HT1080 (cell line): ENCODE data around the gene C2CD2L. TPM values are rescaled to one million over a fixed set of nuclear protein-coding genes. Genes with fewer than 3 reads are reported as not detected.
A peak's percentile ranks its signal among the peaks of the same experiment; 100 is the strongest.
"Not testable (repeated sequence)": the region's sequence is repeated elsewhere in the genome, so short reads cannot be mapped to it uniquely, and the experiment has no call there.

Experiments
- DNase-seq: peaks from one replicate; pipeline ENCODE4 v3.0.0-alpha.2; 2015; ENCODE audit warnings: low read depth
- total RNA-seq: library from RNA; depleted of rRNA; stranded (reverse); fragments of >200 nt; shearing (Covaris generic); gene quantifications from 2 replicates; pipeline ENCODE4 v1.2.3, GENCODE V29; 2014

The C2CD2L gene
- total RNA-seq, 1 experiment from 2014 or later, result 17.2 TPM

DNA sequence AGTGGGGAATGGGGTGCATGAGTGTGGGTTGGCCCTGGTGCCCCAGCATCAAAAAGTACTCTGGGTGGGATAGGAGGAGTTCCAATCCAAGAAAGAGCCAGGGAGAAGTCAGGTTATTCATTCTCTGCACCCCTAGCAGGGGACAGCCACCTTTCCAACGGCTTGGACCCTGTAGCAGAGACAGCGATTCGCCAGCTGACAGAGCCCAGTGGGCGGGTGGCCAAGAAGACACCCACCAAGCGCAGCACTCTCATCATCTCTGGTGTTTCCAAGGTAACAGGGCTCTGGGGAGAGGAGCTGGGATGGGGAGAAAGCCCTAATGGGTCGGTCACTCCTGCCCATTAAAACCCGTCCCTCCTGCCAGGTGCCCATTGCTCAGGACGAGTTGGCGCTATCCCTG is 6.6 kb downstream of the C2CD2L start:
- DNase-seq, result no peak

- no peak for DNase-seq
Measured at GRCh38 chr11:119114351-119114750, 7.2 kb downstream of the C2CD2L start.

DNA sequence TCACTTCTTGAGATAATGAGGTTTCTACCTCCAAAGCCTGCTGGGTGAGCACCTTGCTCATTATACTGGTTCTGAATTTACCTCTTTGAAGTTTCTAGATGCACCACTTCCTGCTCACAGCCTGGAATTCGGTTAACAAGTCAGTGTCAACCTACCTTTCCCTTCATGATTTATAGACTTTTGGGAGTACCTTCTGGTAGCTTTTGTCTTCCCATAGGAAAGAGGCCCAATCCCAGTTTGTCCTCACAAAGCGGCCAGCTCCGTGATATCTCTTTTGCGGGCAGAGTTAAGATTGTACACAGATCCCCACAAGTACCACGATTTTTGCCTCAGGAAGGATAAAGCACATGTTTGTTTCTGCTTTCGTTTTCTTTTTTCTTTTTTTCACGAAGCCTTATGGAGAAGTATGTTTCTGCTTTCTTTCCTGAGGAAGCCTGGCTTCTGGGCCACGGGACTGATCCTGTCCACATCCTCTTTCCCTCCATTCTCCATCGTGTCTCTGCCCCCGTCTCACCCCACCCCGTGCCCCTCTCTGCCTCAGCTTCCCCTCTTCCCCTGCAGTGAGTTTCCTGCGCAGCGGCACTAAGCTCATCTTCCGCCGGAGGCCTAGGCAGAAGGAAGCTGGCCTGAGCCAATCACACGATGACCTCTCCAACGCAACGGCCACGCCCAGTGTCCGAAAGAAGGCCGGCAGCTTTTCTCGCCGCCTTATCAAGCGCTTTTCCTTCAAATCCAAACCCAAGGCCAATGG is 8.5 kb downstream of the C2CD2L start:
- no peak for DNase-seq

- no peak for DNase-seq
Measured at GRCh38 chr11:119116235-119116594, 9.1 kb downstream of the C2CD2L start.

DNA sequence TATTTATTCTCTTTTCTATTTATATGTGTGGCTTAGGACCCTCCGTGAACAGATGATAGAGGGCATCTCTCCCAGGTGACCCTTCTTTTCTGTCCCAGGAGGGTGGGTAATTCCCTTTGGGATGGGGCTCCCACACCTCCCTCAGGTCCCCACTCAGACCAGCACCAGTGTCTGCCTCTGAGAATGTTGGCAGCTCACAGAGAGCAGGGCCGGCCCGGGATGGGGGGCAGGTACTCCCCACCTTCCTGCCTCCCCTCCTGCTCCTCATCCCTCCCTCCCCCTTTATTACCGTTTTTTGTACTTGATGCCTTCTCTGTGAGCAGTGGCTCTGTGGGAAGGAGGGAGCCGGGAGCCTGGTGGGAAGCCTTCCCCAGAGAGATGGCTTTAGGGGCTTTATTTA is 9.5 kb downstream of the C2CD2L start:
- DNase-seq, result no peak

GRCh38 chr11:119117004-119117706 is 10.0 kb downstream of the C2CD2L start:
- no peak for DNase-seq

DNA sequence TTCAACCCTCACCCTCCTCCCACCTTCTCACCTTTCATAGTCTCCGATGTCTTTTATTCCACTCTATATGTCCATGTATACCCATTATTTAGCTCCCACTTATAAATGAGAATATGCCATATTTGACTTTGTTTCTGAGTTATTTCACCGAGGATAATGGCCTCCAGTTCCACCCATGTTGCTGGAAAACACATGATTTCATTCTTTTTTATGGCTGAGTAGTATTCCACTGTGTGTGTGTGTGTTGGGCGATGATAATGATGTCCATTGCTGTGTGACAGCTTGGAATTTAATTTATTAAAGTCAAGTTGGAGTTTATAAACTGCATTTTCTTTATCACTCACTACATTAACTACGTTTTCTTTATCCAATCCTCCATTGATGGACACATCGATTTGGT is 11.1 kb downstream of the C2CD2L start:
- DNase-seq, result no peak

GRCh38 chr11:119118946-119119345 is 11.8 kb downstream of the C2CD2L start:
- DNase-seq, result no peak

DNA sequence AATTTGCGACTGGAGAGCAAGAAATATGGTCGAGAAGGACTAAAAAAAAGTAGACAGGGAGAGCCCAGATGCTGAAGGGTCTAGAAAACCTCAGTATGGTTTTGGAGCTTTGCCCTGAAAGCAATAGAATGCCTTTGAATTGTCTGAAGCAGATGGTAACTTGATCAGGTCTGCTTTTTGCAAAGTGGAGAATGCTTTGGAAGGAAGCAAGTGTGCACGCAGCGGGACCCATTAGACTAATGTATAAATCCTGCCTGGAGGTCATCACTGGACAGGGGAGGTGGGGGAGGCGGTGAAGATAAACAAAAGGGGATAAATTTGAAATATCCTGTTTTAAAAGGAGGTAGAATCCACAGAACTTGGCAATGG is 13.5 kb downstream of the C2CD2L start:
- peak; percentile 39 for DNase-seq

- DNase-seq, result peak; percentile 99
Measured at GRCh38 chr11:119121008-119121810, 14.1 kb downstream of the C2CD2L start, which contains the start of gene HINFP. Gene HINFP, plus strand, starts transcription at chr11:119121580. Its CDS starts 5,365 bp downstream, at chr11:119126945.

DNA sequence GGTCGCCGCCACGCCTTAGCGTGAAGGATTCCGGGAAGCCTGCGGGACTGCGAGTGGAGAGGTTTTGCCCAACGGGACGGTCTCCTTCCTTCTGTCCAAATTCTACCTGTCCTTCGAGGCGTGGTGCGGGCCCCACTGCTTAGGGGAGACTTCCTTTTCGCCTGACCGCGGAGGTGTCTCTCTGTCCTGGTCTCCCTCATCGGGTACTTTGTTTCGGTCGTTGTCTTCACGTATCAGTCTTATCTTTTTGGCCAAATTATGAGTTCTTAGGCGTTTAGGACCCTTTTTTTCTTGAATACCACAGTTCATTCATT is 14.6 kb downstream of the C2CD2L start:
- DNase-seq, result no peak

DNA sequence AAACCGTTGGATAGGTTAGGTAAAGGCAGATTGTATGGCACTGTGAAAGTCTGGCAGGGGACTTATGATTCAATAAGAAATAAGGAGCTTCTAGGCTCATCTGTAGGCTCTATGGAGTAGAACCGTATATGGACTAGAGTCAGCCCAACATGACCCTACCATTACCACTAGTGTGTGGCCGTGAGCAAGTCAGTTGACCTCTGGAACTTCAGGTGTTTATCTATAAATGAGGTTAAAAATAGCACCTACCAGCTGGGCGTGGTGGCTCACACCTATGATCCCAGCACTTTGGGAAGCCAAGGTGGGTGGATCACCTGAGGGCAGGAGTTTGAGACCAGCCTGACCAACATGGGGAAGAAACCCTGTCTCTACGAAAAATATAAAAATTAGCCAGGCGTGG is 18.7 kb downstream of the C2CD2L start:
- DNase-seq, result no peak

DNA sequence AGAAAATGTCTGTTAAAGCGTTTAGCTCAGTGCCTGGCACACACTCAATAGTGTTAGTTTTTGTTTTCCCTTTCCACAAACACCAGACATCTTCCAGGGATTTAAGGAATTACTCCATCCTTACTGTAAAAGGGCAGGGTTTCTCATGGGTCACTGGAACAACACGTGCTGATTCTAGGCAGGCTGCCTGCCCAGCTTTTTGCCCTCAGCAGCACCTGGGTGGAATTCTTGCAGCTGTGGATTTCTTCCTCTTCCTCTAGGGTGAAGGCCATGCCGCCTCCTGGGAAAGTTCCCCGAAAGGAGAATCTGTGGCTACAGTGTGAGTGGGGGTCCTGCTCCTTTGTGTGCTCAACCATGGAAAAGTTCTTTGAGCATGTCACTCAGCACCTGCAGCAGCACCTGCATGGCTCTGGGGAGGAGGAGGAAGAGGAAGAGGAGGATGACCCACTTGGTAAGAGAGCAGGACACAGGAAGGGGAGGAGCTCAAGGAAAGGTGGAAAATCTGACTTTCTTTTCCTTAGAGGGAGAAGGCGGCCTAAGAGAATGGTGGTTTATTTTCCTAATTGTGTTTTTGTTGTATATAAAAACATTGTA is 19.6 kb downstream of the C2CD2L start:
- no peak for DNase-seq

DNA sequence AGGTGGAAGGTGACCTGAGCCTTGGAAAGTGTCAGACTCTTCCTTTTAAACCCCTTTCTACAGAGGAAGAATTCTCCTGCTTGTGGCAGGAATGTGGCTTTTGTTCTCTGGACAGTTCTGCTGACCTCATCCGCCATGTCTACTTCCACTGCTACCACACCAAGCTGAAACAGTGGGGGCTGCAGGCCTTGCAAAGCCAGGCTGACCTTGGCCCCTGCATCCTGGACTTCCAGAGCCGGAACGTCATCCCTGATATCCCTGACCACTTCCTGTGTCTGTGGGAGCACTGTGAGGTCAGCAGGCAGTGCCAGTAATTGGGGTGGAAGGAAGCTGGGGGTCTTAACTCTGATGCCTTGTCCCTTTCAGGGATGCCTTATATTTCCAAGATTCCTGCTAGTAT is 23.5 kb downstream of the C2CD2L start:
- peak; percentile 19 for DNase-seq

DNA sequence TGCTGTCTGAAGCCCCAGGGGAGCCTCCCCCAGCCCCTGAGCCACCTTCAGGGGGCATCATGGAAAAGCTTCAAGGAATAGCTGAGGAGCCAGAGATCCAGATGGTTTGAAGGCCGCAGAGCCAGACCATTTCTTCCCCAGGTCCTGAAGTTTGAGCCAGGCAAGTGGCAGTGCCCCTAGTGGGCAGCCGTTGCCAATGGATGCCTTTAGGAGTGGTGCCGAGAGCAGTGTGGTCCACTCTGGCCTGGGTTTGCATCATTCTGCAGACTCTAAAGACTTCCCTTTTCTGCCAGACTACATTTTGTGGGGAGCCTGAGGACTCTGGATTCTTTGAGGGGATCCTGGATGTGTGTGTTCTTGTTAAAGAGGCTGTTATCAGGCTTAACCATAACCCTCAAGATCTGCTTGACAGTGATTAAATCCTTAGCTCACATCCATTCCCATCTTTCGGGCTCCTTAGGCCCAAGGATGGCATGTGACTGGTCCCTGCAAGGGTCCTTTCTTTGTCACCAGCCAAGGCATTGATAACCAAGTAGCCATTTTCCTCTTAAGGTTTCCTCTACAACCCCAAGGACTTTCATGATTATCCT is 27.3 kb downstream of the C2CD2L start:
- DNase-seq, result no peak

GRCh38 chr11:119139276-119139675 is 32.1 kb downstream of the C2CD2L start:
- not testable (repeated sequence) for DNase-seq

- peak; percentile 76 for DNase-seq
Measured at GRCh38 chr11:119144825-119145486, 37.8 kb downstream of the C2CD2L start.

DNA sequence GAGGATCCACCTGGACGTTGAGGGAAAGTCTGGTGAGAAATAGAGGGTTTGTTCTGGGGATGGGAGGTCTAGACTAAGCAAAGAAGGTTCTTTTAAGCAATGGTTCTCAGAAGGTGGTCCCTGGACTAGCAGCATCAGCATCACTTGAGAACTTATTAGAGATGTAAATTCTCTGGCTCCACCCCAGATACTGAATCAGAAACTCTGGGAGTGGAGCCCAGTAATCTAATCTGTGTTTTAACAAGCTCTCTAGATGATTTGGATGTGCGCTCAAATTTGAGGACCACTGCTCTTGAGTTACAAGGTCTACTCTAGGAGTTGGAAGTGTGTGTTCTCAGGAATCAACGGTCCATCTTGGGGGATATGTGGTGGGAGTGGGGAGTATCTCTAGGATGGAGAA is 38.4 kb downstream of the C2CD2L start:
- DNase-seq, result no peak

DNA sequence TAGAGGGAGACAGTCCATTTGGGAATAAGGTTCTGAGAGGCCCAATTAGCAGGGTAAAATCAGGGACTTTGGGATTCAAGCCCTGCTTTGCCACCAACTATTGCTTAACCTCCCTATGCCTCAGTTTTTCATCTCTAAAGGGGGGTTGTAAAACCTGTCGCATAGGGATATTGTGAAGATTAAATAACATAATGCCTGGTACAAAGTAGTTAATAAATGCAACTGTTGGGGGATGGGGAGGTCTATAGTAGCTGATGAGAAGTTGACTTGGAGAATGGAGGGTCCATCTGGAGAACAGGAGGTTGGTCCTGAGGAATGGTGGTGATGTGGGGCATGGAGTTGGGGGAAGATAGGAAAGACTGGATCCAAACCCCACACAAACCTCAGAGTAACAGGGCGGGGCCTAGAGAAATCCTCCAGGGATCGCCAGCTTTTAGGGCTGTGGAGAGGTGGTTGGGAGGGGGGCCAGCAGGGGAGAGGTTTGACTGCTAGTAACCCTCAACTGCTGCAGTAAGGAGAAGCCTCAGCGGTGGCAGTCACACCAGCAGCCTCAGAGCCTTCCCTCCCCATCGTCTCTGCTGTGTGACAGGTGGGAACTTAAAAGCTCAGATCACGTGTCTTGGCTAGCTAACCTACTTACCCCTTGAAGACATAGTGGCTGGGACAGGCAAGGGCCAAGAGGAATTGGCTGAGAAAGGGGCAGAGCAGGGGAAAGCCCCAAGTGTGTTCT is 40.6 kb downstream of the C2CD2L start:
- DNase-seq, result no peak

DNA sequence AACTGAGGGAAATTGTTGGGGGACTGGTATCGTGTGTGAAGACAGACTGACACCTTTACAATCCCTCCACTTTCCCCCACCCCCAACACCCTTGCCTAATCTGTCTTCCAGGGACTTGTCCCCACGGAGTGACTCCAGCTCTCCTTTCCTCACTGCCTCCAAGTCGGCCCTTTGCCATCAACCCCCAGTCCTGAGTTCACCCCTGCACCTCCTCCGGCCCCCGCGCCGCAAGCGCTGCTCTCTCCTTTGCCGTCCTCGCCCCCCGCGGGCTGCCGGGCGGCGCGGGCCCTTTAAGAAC is 41.5 kb downstream of the C2CD2L start:
- DNase-seq, result no peak
